A549 treated with Mapracorat at 1 μM for 4 hours (cell line): Measurements from ENCODE around the gene THRAP3. TPM values are rescaled to one million over a fixed set of nuclear protein-coding genes. Genes with fewer than 3 reads are reported as not detected.

ENCODE experiments used
- total RNA-seq: library from RNA; stranded (reverse); fragments of 200-300 nt; extraction: Qiagen RNA extraction; gene quantifications from 5 replicates; pipeline ENCODE4 v1.2.3, GENCODE V29; 2022

The THRAP3 gene, protein sequence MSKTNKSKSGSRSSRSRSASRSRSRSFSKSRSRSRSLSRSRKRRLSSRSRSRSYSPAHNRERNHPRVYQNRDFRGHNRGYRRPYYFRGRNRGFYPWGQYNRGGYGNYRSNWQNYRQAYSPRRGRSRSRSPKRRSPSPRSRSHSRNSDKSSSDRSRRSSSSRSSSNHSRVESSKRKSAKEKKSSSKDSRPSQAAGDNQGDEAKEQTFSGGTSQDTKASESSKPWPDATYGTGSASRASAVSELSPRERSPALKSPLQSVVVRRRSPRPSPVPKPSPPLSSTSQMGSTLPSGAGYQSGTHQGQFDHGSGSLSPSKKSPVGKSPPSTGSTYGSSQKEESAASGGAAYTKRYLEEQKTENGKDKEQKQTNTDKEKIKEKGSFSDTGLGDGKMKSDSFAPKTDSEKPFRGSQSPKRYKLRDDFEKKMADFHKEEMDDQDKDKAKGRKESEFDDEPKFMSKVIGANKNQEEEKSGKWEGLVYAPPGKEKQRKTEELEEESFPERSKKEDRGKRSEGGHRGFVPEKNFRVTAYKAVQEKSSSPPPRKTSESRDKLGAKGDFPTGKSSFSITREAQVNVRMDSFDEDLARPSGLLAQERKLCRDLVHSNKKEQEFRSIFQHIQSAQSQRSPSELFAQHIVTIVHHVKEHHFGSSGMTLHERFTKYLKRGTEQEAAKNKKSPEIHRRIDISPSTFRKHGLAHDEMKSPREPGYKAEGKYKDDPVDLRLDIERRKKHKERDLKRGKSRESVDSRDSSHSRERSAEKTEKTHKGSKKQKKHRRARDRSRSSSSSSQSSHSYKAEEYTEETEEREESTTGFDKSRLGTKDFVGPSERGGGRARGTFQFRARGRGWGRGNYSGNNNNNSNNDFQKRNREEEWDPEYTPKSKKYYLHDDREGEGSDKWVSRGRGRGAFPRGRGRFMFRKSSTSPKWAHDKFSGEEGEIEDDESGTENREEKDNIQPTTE
- total RNA-seq: 62.8 to 73.5 TPM (median 69.7 TPM) in 5 replicates

DNA sequence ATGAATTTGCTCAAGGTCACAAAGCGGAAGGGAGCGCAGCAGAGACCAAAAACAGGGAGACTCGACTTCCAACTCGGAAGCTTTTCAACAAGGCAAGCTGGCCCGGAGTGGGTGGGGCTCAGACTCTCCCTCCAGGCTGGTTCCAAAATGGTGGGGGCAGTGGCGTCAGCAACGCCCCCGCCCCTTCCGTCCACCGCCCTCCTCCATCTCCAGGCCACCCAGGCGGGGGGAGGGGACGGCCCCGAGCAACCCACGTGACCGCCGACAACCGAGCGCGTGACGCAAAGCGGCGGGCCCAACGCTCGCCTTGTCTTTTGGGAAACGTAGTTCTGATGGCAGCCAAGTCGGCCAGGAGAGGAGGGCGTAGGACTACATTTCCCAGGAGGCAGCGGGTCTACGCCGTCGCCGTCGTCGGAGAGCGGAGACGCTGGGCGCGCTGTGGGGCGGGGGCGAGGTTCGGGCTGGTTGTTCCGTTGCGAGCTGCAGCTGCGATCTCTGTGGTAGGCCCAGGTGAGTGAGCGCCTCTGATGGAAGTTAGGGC, at the start of gene THRAP3:
THRAP3 (plus strand) TSS at position 448 of the 541 bp plus-strand sequence. CDS start 58,121 bp downstream, outside the sequence.

DNA sequence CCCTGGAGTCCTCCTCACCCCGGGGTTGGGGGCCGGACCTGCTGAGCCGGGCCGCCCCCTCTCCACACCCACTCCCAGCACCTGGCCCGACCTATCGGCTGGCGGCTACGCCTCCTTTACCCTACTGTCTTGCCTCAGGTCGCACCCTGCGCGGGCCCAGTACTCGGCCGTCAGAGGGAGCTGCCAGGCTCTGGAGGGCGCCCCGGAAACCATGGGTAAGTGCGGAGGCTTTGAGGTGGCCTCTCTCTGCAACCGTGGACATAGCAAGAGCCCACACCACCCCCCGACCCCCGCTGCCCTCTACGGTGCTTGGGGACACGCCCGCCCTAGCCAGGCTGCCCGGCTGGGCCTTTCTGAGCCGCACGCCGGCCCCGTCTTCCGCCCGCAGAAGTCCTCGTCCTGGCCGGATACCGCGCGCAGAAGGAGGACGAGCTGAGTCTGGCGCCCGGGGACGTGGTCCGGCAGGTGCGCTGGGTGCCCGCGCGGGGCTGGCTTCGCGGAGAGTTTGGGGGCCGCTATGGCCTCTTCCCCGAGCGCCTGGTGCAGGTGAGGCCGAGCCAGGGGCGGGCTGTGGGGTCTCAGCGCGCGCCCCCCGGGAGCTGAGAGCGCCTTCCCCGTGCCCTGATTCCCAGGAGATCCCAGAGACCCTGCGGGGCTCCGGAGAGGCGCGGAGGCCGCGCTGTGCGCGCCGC, 82.1 kb downstream of the THRAP3 start, which contains the start of gene SH3D21:
SH3D21 (plus strand) TSS at position 159 of the 692 bp plus-strand sequence; CDS start at position 212, 53 bp downstream.

DNA sequence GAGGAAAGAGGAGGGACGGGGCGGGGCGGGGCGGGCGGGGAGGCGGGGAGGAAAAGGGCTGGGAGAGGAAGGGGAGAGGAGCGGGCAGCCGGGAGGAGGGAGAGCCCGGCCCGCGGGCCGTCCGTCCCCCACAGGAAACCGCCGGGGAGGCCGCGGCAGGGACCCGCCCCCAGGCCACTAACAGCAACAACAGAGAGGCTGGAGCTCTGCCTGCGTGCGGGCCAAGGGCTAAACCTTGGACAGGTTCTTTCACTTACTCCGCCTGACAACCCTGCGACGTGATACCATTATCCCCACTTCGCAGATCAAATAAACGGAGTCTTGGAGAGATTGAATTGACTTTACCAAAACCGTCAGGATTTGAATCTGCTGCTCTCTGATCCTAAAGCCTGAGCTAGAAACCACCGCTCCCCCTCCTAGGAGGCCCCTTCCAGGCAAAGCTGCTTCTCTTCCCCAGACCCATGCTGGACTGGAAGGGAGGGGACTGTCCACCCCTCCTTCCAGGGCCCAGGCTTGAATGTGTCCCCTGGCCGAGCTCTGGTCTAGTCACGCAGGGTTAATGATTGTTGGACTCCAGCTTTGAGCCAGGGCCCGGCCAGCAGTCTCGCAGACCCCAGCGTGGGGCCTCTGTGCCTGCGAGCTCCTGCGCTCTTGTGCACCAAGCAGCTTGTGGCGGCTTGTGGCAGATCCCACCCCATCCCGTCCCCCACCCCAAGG, 99.6 kb downstream of the THRAP3 start, which contains the start of gene EVA1B:
EVA1B (minus strand) TSS at position 10 of the 717 bp plus-strand sequence. CDS start 608 bp downstream, outside the sequence.

Other genes with a start within 250 kb of the THRAP3 start
- not detected in 5 replicates for gene TEKT2, start 140.3 kb upstream of the THRAP3 start, total RNA-seq
- gene ADPRS, start 135.6 kb upstream of the THRAP3 start, total RNA-seq: 23.8 to 32.3 TPM (median 30.7 TPM) in 5 replicates
- 0.08 to 0.15 TPM (median 0.12 TPM) in 5 replicates for gene COL8A2, start 99.2 kb upstream of the THRAP3 start, total RNA-seq
- 69.6 to 89.3 TPM (median 84.8 TPM) in 5 replicates for gene TRAPPC3, start 75.0 kb upstream of the THRAP3 start, total RNA-seq
- 179 to 203 TPM (median 196 TPM) in 5 replicates for gene MAP7D1, start 68.3 kb upstream of the THRAP3 start, total RNA-seq
- 1.9 to 3.8 TPM (median 2.4 TPM) in 5 replicates for gene SH3D21, start 81.9 kb downstream of the THRAP3 start, total RNA-seq
- gene EVA1B, start 99.2 kb downstream of the THRAP3 start, total RNA-seq: 9.5 to 25.0 TPM (median 23.7 TPM) in 5 replicates
- 8.3 to 11.0 TPM (median 10.7 TPM) in 5 replicates for gene STK40, start 161.5 kb downstream of the THRAP3 start, total RNA-seq
- gene LSM10, start 173.5 kb downstream of the THRAP3 start, total RNA-seq: 40.4 to 47.1 TPM (median 43.0 TPM) in 5 replicates
- 5.0 to 7.5 TPM (median 6.7 TPM) in 5 replicates for gene OSCP1, start 226.0 kb downstream of the THRAP3 start, total RNA-seq
- gene MRPS15, start 239.9 kb downstream of the THRAP3 start, total RNA-seq: 73.9 to 86.0 TPM (median 81.7 TPM) in 5 replicates